Heart left ventricle (tissue), 13 donors: ENCODE data around the gene USP17L24.
"Not testable (repeated sequence)": the region's sequence is repeated elsewhere in the genome, so short reads cannot be mapped to it uniquely, and the experiment has no call there.

ENCODE experiments used
- CTCF ChIP-seq, 12 donors: fragments of 200-600 bp; sonication (generic) in 4 of 12; IDR thresholded peaks; one replicate each; pipeline versions ENCODE4 v1.5.0 to v1.8.0; 2018 to 2022; ENCODE audit warnings: antibody characterized with exemption in 12 of 12, mild to moderate bottlenecking in 5 of 12
- POLR2A ChIP-seq, 2 donors: fragments of 450-650 bp; IDR thresholded peaks; one replicate each; pipeline ENCODE4 v1.6.1; 2017; ENCODE audit warnings: antibody characterized with exemption in 2 of 2, mild to moderate bottlenecking in 2 of 2, moderate library complexity in 2 of 2
- donor health status: ischemic (EF 13 %, LVEDD 7.1; RV severe dilation, severe dysfunction).
- donor health status: DM: no; HTN: yes; CAD: no.
- donor health status: DM: no; HTN: no; CAD: no.
- donor health status: ischemic (EF 25% LVEDD 6.9; RV normal size, moderate dysfunction).
- donor health status: ischemic (EF 25% LVEDD 5.7; RV mildly dilated, moderate dysfunction).
- donor health status: ischemic (EF 35%, LVEDD 5.7; RV mildly dilated, moderate dysfunction).
- donor health status: nonischemic (EF 11% LVEDD 7.7; RV severe dilation, severe dysfunction).
- donor health status: DM: yes; HTN: yes; CAD: no.
- donor health status: PGD.
- donor health status: ischemic (EF 29% LVEDD 5.4; RV normal size, mild dysfunction).
- donor health status: nonischemic (EF 23%, LVEDD 6.1; RV moderate dilation, normal function).

GRCh38 chr4:9353338-9353737 lies 28.4 kb downstream of the USP17L24 start, which contains the start of gene USP17L29:
- TF ChIP-seq CTCF, POLR2A (IDR thresholded peaks at IDR 0.05): not testable (repeated sequence)
